ENCODE results near the gene CHTF18.

The CHTF18 gene

DNA sequence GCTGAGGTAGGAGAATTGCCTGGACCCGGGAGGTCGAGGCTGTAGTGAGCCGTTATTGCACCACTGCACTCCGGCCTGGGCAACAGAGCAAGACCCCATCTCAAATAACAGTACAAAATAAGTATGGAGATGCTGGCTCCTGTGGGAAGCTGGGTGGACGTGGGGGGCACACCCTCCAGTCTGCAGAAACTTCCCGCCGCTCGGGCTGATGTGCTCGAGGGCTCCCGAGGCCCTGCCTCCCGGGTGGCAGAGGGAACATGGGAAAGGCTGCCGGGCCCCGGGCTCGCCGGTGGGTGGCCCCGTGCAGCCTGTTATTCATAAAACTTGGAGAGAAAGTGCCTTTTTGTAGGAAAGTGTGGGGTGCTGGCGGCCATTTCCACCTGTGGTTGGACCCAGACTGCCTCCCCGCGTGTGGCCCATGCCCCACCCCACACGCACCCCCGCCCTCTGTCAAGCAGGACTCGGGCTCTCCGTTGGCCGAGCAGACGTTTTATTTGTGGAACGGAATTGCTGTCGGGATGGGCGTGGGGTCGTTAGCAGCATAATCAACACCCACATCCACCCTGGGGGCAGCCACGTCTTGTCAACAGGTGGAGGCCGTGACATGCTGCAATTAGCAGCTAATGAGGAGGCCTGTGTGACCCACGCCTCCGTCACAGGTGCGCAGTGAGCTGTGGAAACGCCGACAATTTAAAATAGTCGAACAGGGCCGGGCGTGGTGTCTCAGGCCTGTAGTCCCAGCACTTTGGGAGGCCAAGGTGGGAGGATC lies 40.3 kb upstream of the CHTF18 start:
- Histone ChIP-seq H3K36me3 (ENCODE audit: control insufficient read depth, low read length) (no peaks in the 10 kb centered on the region), H3K27me3 (ENCODE audit: control insufficient read depth, low read length) (no peaks in the 10 kb centered on the region), H3K9me3 (ENCODE audit: control insufficient read depth, insufficient read depth, low read length) (no peaks in the 10 kb centered on the region), H4K20me1 (ENCODE audit: control insufficient read depth, insufficient read depth, low read depth, low read length) (no peaks in the 10 kb centered on the region), H3K4me3 (ENCODE audit: low read length) (no peak overlapping the region), H3K9me2 (replicated peaks; ENCODE audit: control insufficient read depth, low read length) (no peaks in the 10 kb centered on the region), H3F3A (ENCODE audit: control insufficient read depth, insufficient read depth) (no peaks in the 10 kb centered on the region), H3K79me2 (ENCODE audit: control insufficient read depth, low read length) (no peaks in the 10 kb centered on the region), H3K4me2 (ENCODE audit: low read length) (no peak overlapping the region), H3K4me1 (ENCODE audit: control insufficient read depth, low read length) (no peaks in the 10 kb centered on the region), H3K27ac (ENCODE audit: low read depth, low read length) (no peak overlapping the region)
- TF ChIP-seq, protein P1, sequence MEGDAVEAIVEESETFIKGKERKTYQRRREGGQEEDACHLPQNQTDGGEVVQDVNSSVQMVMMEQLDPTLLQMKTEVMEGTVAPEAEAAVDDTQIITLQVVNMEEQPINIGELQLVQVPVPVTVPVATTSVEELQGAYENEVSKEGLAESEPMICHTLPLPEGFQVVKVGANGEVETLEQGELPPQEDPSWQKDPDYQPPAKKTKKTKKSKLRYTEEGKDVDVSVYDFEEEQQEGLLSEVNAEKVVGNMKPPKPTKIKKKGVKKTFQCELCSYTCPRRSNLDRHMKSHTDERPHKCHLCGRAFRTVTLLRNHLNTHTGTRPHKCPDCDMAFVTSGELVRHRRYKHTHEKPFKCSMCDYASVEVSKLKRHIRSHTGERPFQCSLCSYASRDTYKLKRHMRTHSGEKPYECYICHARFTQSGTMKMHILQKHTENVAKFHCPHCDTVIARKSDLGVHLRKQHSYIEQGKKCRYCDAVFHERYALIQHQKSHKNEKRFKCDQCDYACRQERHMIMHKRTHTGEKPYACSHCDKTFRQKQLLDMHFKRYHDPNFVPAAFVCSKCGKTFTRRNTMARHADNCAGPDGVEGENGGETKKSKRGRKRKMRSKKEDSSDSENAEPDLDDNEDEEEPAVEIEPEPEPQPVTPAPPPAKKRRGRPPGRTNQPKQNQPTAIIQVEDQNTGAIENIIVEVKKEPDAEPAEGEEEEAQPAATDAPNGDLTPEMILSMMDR (IDR thresholded peaks at IDR 0.05; ENCODE audit: low read depth, low read length, poor library complexity, severe bottlenecking), result no peak
- no peak for TF ChIP-seq EZH2phosphoT487 (IDR thresholded peaks at IDR 0.05; ENCODE audit: borderline replicate concordance, low read length)

DNA sequence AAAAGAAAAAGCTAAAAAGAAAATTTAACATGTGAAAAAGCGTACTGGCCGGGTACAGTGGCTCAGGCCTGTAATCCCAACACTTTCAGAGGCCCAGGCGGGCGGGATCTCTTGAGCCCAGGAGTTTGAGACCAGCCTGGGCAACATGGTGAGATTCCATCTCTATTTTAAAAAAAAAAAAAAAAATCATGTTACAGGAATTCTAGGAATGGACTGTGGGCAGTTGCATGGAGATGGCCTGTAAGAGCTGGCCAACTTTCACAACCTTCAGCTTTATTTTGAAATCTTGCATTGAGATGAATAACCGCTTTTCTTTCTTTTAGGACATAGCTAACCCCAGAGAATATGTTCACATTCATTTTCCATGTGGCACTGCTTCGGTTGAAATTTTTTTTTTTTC lies 39.4 kb upstream of the CHTF18 start:
- H3K4me1 ChIP-seq (ENCODE audit: control insufficient read depth, low read length), result no peaks in the 10 kb centered on the region
- no peaks in the 10 kb centered on the region for H3K79me2 ChIP-seq (ENCODE audit: control insufficient read depth, low read length)
- no peak for TF ChIP-seq EZH2phosphoT487 (IDR thresholded peaks at IDR 0.05; ENCODE audit: borderline replicate concordance, low read length)
- TF ChIP-seq, protein P1 (IDR thresholded peaks at IDR 0.05; ENCODE audit: low read depth, low read length, poor library complexity, severe bottlenecking), result no peak
- no peaks in the 10 kb centered on the region for H3K36me3 ChIP-seq (ENCODE audit: control insufficient read depth, low read length)
- no peaks in the 10 kb centered on the region for H3K27me3 ChIP-seq (ENCODE audit: control insufficient read depth, low read length)
- no peaks in the 10 kb centered on the region for H3K9me2 ChIP-seq (replicated peaks; ENCODE audit: control insufficient read depth, low read length)
- H3K4me3 ChIP-seq (ENCODE audit: low read length), result no peak overlapping the region
- H4K20me1 ChIP-seq (ENCODE audit: control insufficient read depth, insufficient read depth, low read depth, low read length), result no peaks in the 10 kb centered on the region
- no peaks in the 10 kb centered on the region for H3K9me3 ChIP-seq (ENCODE audit: control insufficient read depth, insufficient read depth, low read length)
- H3K27ac ChIP-seq (ENCODE audit: low read depth, low read length), result no peak overlapping the region
- no peak overlapping the region for H3K4me2 ChIP-seq (ENCODE audit: low read length)
- no peaks in the 10 kb centered on the region for H3F3A ChIP-seq (ENCODE audit: control insufficient read depth, insufficient read depth)

DNA sequence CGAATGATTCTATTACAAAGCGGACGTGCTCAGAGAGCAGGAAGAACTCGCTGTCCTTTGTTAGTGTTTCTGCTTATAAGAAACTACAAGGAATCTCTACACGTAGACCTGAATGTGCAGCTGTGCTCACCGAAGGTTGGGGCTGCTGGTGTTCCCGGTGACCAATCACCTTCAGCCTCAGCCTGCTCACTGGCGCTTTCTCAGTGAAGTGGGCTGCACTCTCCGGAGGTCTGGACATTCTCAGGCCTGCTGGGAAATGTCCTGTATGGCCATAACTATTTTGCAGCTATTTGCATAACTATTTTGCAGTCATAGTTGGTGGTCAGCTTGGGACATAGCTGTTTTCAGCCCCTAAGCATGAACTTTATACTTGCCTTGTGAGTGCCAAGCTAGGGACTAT lies 37.9 kb upstream of the CHTF18 start:
- Histone ChIP-seq H3K9me3 (ENCODE audit: control insufficient read depth, insufficient read depth, low read length) (no peaks in the 10 kb centered on the region), H3K4me3 (ENCODE audit: low read length) (no peak overlapping the region), H4K20me1 (ENCODE audit: control insufficient read depth, insufficient read depth, low read depth, low read length) (no peaks in the 10 kb centered on the region), H3F3A (ENCODE audit: control insufficient read depth, insufficient read depth) (no peaks in the 10 kb centered on the region), H3K4me1 (ENCODE audit: control insufficient read depth, low read length) (no peaks in the 10 kb centered on the region), H3K9me2 (replicated peaks; ENCODE audit: control insufficient read depth, low read length) (no peaks in the 10 kb centered on the region), H3K36me3 (ENCODE audit: control insufficient read depth, low read length) (no peaks in the 10 kb centered on the region), H3K79me2 (ENCODE audit: control insufficient read depth, low read length) (no peaks in the 10 kb centered on the region), H3K27ac (ENCODE audit: low read depth, low read length) (no peak overlapping the region), H3K27me3 (ENCODE audit: control insufficient read depth, low read length) (no peaks in the 10 kb centered on the region), H3K4me2 (ENCODE audit: low read length) (no peak overlapping the region)
- TF ChIP-seq EZH2phosphoT487 (IDR thresholded peaks at IDR 0.05; ENCODE audit: borderline replicate concordance, low read length), result no peak
- TF ChIP-seq, protein P1 (IDR thresholded peaks at IDR 0.05; ENCODE audit: low read depth, low read length, poor library complexity, severe bottlenecking), result no peak
